HepG2 (cell line): Measurements from ENCODE around the gene ZKSCAN5. TPM values are rescaled to one million over a fixed set of nuclear protein-coding genes. Genes with fewer than 3 reads are reported as not detected.

Experiments
- BCL3 ChIP-seq: sonication (generic); formaldehyde crosslinking; IDR thresholded peaks from 2 replicates; pipeline ENCODE4 v1.5.1; 2020; ENCODE audit warnings: mild to moderate bottlenecking, missing genetic modification reagents, moderate library complexity
- CEBPB ChIP-seq: IDR thresholded peaks from 2 replicates; pipeline ENCODE4 v1.6.1; 2011; ENCODE audit warnings: low read depth, low read length, improper control_type of control experiment, borderline replicate concordance
- HBP1 ChIP-seq: IDR thresholded peaks from 2 replicates; pipeline ENCODE4 v1.6.1; 2016; ENCODE audit warnings: low read depth, control low read depth
- MIER3 ChIP-seq: IDR thresholded peaks from 2 replicates; pipeline ENCODE4 v1.6.1; 2016; ENCODE audit warnings: missing compliant biosample characterization, borderline replicate concordance
- PITX1 ChIP-seq: sonication (generic); formaldehyde crosslinking; IDR thresholded peaks from 2 replicates; pipeline ENCODE4 v1.5.1; 2020; ENCODE audit warnings: mild to moderate bottlenecking, missing genetic modification reagents
- SKI ChIP-seq: fragments of 450-650 bp; IDR thresholded peaks from one replicate; pipeline ENCODE4 v1.6.1; 2018; ENCODE audit warnings: mild to moderate bottlenecking; ENCODE audit not compliant: partially characterized antibody
- ZBED4 ChIP-seq: sonication (generic); formaldehyde crosslinking; IDR thresholded peaks from 2 replicates; pipeline ENCODE4 v1.4.0; 2020; ENCODE audit warnings: missing genetic modification reagents, borderline replicate concordance
- ZBTB21 ChIP-seq: sonication (generic); formaldehyde crosslinking; IDR thresholded peaks from 2 replicates; pipeline ENCODE4 v1.4.0; 2020; ENCODE audit warnings: missing genetic modification reagents
- ZBTB7A ChIP-seq: sonication (generic); formaldehyde crosslinking; IDR thresholded peaks from 2 replicates; pipeline ENCODE4 v1.8.0; 2022; ENCODE audit warnings: mild to moderate bottlenecking, missing genetic modification reagents
- ZNF18 ChIP-seq: sonication (generic); formaldehyde crosslinking; IDR thresholded peaks from 2 replicates; pipeline ENCODE4 v1.8.0; 2022; ENCODE audit warnings: mild to moderate bottlenecking, missing genetic modification reagents; ENCODE audit not compliant: insufficient replicate concordance
- ZNF205 ChIP-seq: IDR thresholded peaks from 2 replicates; pipeline ENCODE4 v1.6.1; 2018; ENCODE audit warnings: missing biosample characterization, missing genetic modification reagents
- ZNF33A ChIP-seq: sonication (generic); formaldehyde crosslinking; IDR thresholded peaks from 2 replicates; pipeline ENCODE4 v1.5.1; 2020; ENCODE audit warnings: missing genetic modification reagents, mild to moderate bottlenecking, moderate library complexity, borderline replicate concordance
- ZNF484 ChIP-seq: sonication (generic); formaldehyde crosslinking; IDR thresholded peaks from 2 replicates; pipeline ENCODE4 v1.5.1; 2020; ENCODE audit warnings: mild to moderate bottlenecking, low read depth, missing genetic modification reagents, borderline replicate concordance
- ZNF558 ChIP-seq: sonication (generic); formaldehyde crosslinking; IDR thresholded peaks from 2 replicates; pipeline ENCODE4 v1.9.0; 2022; ENCODE audit warnings: mild to moderate bottlenecking, missing genetic modification reagents, borderline replicate concordance
- ZNF607 ChIP-seq: sonication (generic); formaldehyde crosslinking; IDR thresholded peaks from 2 replicates; pipeline ENCODE4 v1.5.1; 2020; ENCODE audit warnings: missing genetic modification reagents, mild to moderate bottlenecking, borderline replicate concordance
- ZNF639 ChIP-seq: conservative IDR thresholded peaks from 2 replicates; pipeline ENCODE4 v1.6.1; 2018; ENCODE audit warnings: missing genetic modification reagents
- ZNF878 ChIP-seq: sonication (generic); formaldehyde crosslinking; IDR thresholded peaks from 2 replicates; pipeline ENCODE4 v1.8.1; 2023; ENCODE audit warnings: mild to moderate bottlenecking, missing genetic modification reagents, moderate library complexity
- polyA plus RNA-seq, 8 experiments: library from polyadenylated mRNA; depleted of rRNA in 3 of 8; stranded (reverse) in 7 of 8; unstranded in 1 of 8; fragments of >200 nt; fragmentation: Illumina TruSeq in 4 of 8; extraction: Trizol in 4 of 8; gene quantifications; 2 replicates each; pipeline versions ENCODE4 v1.2.1 to v1.2.3, GENCODE V29; 2011 to 2016; ENCODE audit warnings: low read depth in 4 of 8, missing spikeins in 1 of 8, mixed read lengths in 1 of 8; ENCODE audit not compliant: insufficient read depth in 1 of 8
- total RNA-seq, 5 experiments: library from RNA; depleted of rRNA; stranded (reverse); fragments of >200 nt; fragmentation: Illumina TruSeq; extraction: Trizol; gene quantifications; 2 replicates each; pipeline ENCODE4 v1.2.3, GENCODE V29; 2016; ENCODE audit warnings: low read depth in 1 of 5

ZKSCAN5 gene
- total and polyA plus RNA-seq, 2 of the 13 experiments (the other 11 are each of a cell fraction or from before 2014, with no cell fraction given) = 5.5 to 11.7 TPM

GRCh38 chr7:99558306-99559174 lies 54.1 kb downstream of the ZKSCAN5 start, which contains the start of gene ZNF655 (continued):
- TF ChIP-seq HBP1 (CRISPR knock-in tag) (0 out of 2 replicates have a peak, but pooled peaks have one; percentile 21), ZNF878 (peak; percentile 2; the same call in 1 of the 2 replicates), ZBED4 (CRISPR knock-in tag) (peak; percentile 73), PITX1 (CRISPR knock-in tag) (peak; percentile 47), MIER3 (CRISPR knock-in tag) (peak; percentile 18; the same call in 1 of the 2 replicates), ZNF607 (peak; percentile 82), ZNF33A (CRISPR knock-in tag) (0 out of 2 replicates have a peak, but pooled peaks have one; percentile 70), SKI (peak; percentile 15), ZBTB7A (CRISPR knock-in tag) (peak; percentile 47; the same call in 1 of the 2 replicates), ZBTB21 (CRISPR knock-in tag) (peak; percentile 48), ZNF18 (CRISPR knock-in tag) (no peak), ZNF484 (CRISPR knock-in tag) (no peak), ZNF639 (CRISPR knock-in tag) (peak; percentile 94), CEBPB (no peak), ZNF205 (CRISPR knock-in tag) (no peak), BCL3 (peak; percentile 91), ZNF558 (CRISPR knock-in tag) (peak; percentile 83)
